Left cardiac atrium (tissue), 4 donors: ENCODE results near the gene BHMT2. TPM values are rescaled to one million over a fixed set of nuclear protein-coding genes. Genes with fewer than 3 reads are reported as not detected.

Source experiments
- ATAC-seq, 2 donors: fragments of 200-7000 bp; cut with Tn5 transposase; one replicate each; pipeline ENCODE4 v1.9.1; 2020; ENCODE audit warnings: mild to moderate bottlenecking in 2 of 2, moderate library complexity in 2 of 2
- DNase-seq: peaks from one replicate; pipeline ENCODE4 v3.0.0-alpha.2; 2020
- intact Hi-C, 2 donors: fragments of 100-400 bp; cut with DNase I; formaldehyde crosslinking; loops; one replicate each; pipeline versions ENCODE4 v1.14.1 to v1.15.1; 2022 to 2023
- total RNA-seq, 2 donors: library from RNA; stranded (reverse); fragmentation: NEBNext Ultra II Directional; extraction: Animal tissue kit (Norgen Biotek cat#: 25700); gene quantifications; one replicate each; pipeline ENCODE4 v1.2.1, GENCODE V29; 2021
- donor health status: DM: no; HTN: yes; CAD: no.
- donor health status: DM: no; HTN: yes; CAD: no; lungs with severe emphysema.
- donor health status: DM: yes; HTN: yes; CAD: no.
- donor health status: Dilated cardiomyopathy.

The BHMT2 gene
- total RNA-seq, 2 donors from 2014 or later: 16.3 to 21.5 TPM

GRCh38 chr5:79109527-79110492, 40.2 kb downstream of the BHMT2 start:
- intact Hi-C loops: loop anchor here in 1 of 2 donors (5.0 kb wide), 1 partner anchor 83 kb away; no protein-coding TSS in a partner anchor
- ATAC-seq: no peak
- DNase-seq: no peak

GRCh38 chr5:79111387-79111959, 41.9 kb downstream of the BHMT2 start, which contains the start of gene BHMT:
Gene BHMT, plus strand, starts transcription at chr5:79111809. Its CDS starts 77 bp downstream, at chr5:79111886.
- ATAC-seq: peak in 1 of 2 donors; percentile 65
- intact Hi-C loops: no loop called here
- DNase-seq: peak; percentile 24

GRCh38 chr5:79111960-79112702, 42.6 kb downstream of the BHMT2 start:
- peak; percentile 24 for DNase-seq
- peak; percentile 53 to 66 for ATAC-seq
- intact Hi-C loops: no loop called here

GRCh38 chr5:79112703-79113058, 43.1 kb downstream of the BHMT2 start:
- intact Hi-C loops: no loop called here

GRCh38 chr5:79119486-79119885, 49.9 kb downstream of the BHMT2 start:
- DNase-seq (no peak), ATAC-seq (peak in 1 of 2 donors; percentile 58)
- intact Hi-C loops: no loop called here

More at GRCh38 chr5:79112703-79113058, 43.1 kb downstream of the BHMT2 start:
- no peak for ATAC-seq
- DNase-seq: no peak

- intact Hi-C loops: no loop called here
- no peak for ATAC-seq
Measured at GRCh38 chr5:79120221-79120620, 50.7 kb downstream of the BHMT2 start.

GRCh38 chr5:79122973-79123372, 53.4 kb downstream of the BHMT2 start:
- intact Hi-C loops: no loop called here
- ATAC-seq: no peak

More at GRCh38 chr5:79120221-79120620, 50.7 kb downstream of the BHMT2 start:
- DNase-seq: no peak

GRCh38 chr5:79124607-79125006, 55.0 kb downstream of the BHMT2 start:
- no peak for DNase-seq
- no peak for ATAC-seq
- intact Hi-C loops: no loop called here

More at GRCh38 chr5:79122973-79123372, 53.4 kb downstream of the BHMT2 start:
- DNase-seq: no peak

- intact Hi-C loops: loop anchor here in 1 of 2 donors (5.0 kb wide), 2 partner anchors 332 to 407 kb away; no protein-coding TSS in a partner anchor
- no peak for ATAC-seq
- no peak for DNase-seq
Measured at GRCh38 chr5:79130781-79131180, 61.2 kb downstream of the BHMT2 start.

- peak; percentile 67 to 69 for ATAC-seq
- no peak for DNase-seq
- intact Hi-C loops: loop anchor here (1.0 to 5.0 kb wide), 4 partner anchors 108 to 404 kb away; no protein-coding TSS in a partner anchor
Measured at GRCh38 chr5:79133121-79133656, 63.6 kb downstream of the BHMT2 start.

GRCh38 chr5:79133657-79134451, 64.3 kb downstream of the BHMT2 start:
- peak; percentile 77 to 93 for ATAC-seq
- intact Hi-C loops: loop anchor here (1.0 to 5.0 kb wide), 4 partner anchors 109 to 403 kb away; no protein-coding TSS in a partner anchor
- DNase-seq: peak; percentile 67

- intact Hi-C loops: no loop called here
- ATAC-seq (no peak), DNase-seq (no peak)
Measured at GRCh38 chr5:79135790-79136553, 66.4 kb downstream of the BHMT2 start.

- intact Hi-C loops: no loop called here
- DNase-seq (no peak), ATAC-seq (no peak)
Measured at GRCh38 chr5:79136618-79137017, 67.1 kb downstream of the BHMT2 start.
